Measurements from ENCODE around the gene ADAMTSL3. TPM values are rescaled to one million over a fixed set of nuclear protein-coding genes. Genes with fewer than 3 reads are reported as not detected.

The ADAMTSL3 gene
- total and polyA plus RNA-seq, 2 of the 8 experiments (the other 6 are each of a cell fraction or from before 2014, with no cell fraction given): 0.35 to 1.4 TPM

- H2BK20ac ChIP-seq (ENCODE audit: low read length): no peak overlapping the region
- H3K4me2 ChIP-seq (ENCODE audit: insufficient read depth in 1 of 2, low read depth in 2 of 2, low read length in 2 of 2): no peak overlapping the region
- no peaks in the 10 kb centered on the region for H3K36me3 ChIP-seq (ENCODE audit: control insufficient read depth in 2 of 4, insufficient read depth in 4 of 4, low read length in 3 of 4)
- H4K91ac ChIP-seq (replicated peaks; ENCODE audit: insufficient read length, low read length): no peak overlapping the region
- no peak overlapping the region for H4K8ac ChIP-seq (ENCODE audit: extremely low read depth, insufficient read depth, low read length)
- H3K27ac ChIP-seq (ENCODE audit: low read depth, low read length): no peak overlapping the region
- ChIA-PET CTCF (ENCODE audit: partially characterized antibody) (interaction anchor here (1.2 kb wide), 1 partner anchor 9 kb away, joined by 3 read pairs; no protein-coding TSS in a partner anchor), POLR2A (ENCODE audit: partially characterized antibody) (interaction anchor here (0.8 kb wide), 1 partner anchor 20 kb away, joined by 3 read pairs; no protein-coding TSS in a partner anchor)
- H3K4ac ChIP-seq (replicated peaks; ENCODE audit: insufficient read length, low read depth, low read length): no peak overlapping the region
- WGBS, 2 experiments (ENCODE audit: extremely low coverage in 1 of 2, insufficient coverage in 1 of 2, insufficient read length in 1 of 2, insufficient replicate concordance in 2 of 2, low coverage in 1 of 2, low lambda C conversion rate in 2 of 2, missing lambda C conversion rate in 1 of 2): 97% methylated on average over 2 of the region's 2 CpGs; no CpG with 5 or more reads in 1 of the 2 experiments
- H3K4me1 ChIP-seq (replicated peaks in 1 of 4; ENCODE audit: control insufficient read depth in 3 of 4, insufficient read depth in 4 of 4, low read length in 3 of 4): no peaks in the 10 kb centered on the region
- no peak overlapping the region for H4K5ac ChIP-seq (ENCODE audit: insufficient read length, low read depth, low read length)
- H3K23me2 ChIP-seq (ENCODE audit: low read depth, low read length): no peaks in the 10 kb centered on the region
- no peak overlapping the region for H3K4me3 ChIP-seq (ENCODE audit: extremely low read depth in 1 of 4, insufficient read depth in 2 of 4, low read depth in 3 of 4, low read length in 4 of 4)
- no peak overlapping the region for H3K14ac ChIP-seq (ENCODE audit: insufficient read length)
- H3K23ac ChIP-seq (ENCODE audit: insufficient read length): no peak overlapping the region
- H3K79me2 ChIP-seq (ENCODE audit: control insufficient read depth in 1 of 2, insufficient read depth in 2 of 2, low read length in 2 of 2): no peaks in the 10 kb centered on the region
- no peak overlapping the region for H2AFZ ChIP-seq (ENCODE audit: low read length)
- H3K79me1 ChIP-seq (ENCODE audit: low read depth, low read length): no peaks in the 10 kb centered on the region
- FAIRE-seq (no peak), DNase-seq (ENCODE audit: low read depth in 1 of 2, low spot score in 2 of 2) (no peak)
- H2BK12ac ChIP-seq (ENCODE audit: low read depth, low read length): no peak overlapping the region
- no peak overlapping the region for H2BK120ac ChIP-seq (replicated peaks; ENCODE audit: low read depth, low read length)
- H2AK5ac ChIP-seq (ENCODE audit: low read depth, low read length): no peak overlapping the region
- H2BK15ac ChIP-seq (ENCODE audit: low read length): no peak overlapping the region
- H2BK5ac ChIP-seq (ENCODE audit: low read depth, low read length): no peak overlapping the region
- no peaks in the 10 kb centered on the region for H4K20me1 ChIP-seq (replicated peaks in 1 of 2; ENCODE audit: control insufficient read depth in 1 of 2, insufficient read depth in 2 of 2, low read length in 2 of 2)
- no peak overlapping the region for H3K9ac ChIP-seq (replicated peaks in 1 of 4; ENCODE audit: extremely low read depth in 1 of 4, low read depth in 3 of 4, low read length in 3 of 4)
- no peaks in the 10 kb centered on the region for H3K9me3 ChIP-seq (ENCODE audit: insufficient read depth in 2 of 2, low read depth in 1 of 2, low read length in 1 of 2)
- no peak overlapping the region for H3K18ac ChIP-seq (ENCODE audit: extremely low read depth, low read length)
- H3K56ac ChIP-seq (replicated peaks; ENCODE audit: insufficient read length, low read depth, low read length): no peak overlapping the region
- H3K27me3 ChIP-seq (replicated peaks in 1 of 4; ENCODE audit: control insufficient read depth in 3 of 4, extremely low read depth in 1 of 4, insufficient read depth in 3 of 4, low read length in 3 of 4): no peaks in the 10 kb centered on the region
- TF ChIP-seq CTCF (IDR thresholded peaks at IDR 0.05; ENCODE audit: control extremely low read depth in 1 of 3, insufficient read depth in 1 of 3, low read depth in 1 of 3, low read length in 3 of 3) (no peak), SRF (IDR thresholded peaks at IDR 0.05; ENCODE audit: low read depth, low read length) (no peak), CHD2 (IDR thresholded peaks at IDR 0.05; ENCODE audit: low read length) (no peak), POLR2AphosphoS5 (IDR thresholded peaks at IDR 0.05; ENCODE audit: low read depth, low read length) (no peak), SIN3A (conservative IDR thresholded peaks at IDR 0.05 in 1 of 2, IDR thresholded peaks at IDR 0.05 in 1 of 2; ENCODE audit: low read depth in 1 of 2, low read length in 2 of 2) (no peak), HDAC2 (IDR thresholded peaks at IDR 0.05; ENCODE audit: borderline replicate concordance in 1 of 2, low read depth in 2 of 2, low read length in 2 of 2) (no peak), RXRA (IDR thresholded peaks at IDR 0.05; ENCODE audit: insufficient read depth, low read depth, low read length) (no peak), JUN (IDR thresholded peaks at IDR 0.05; ENCODE audit: low read depth, low read length) (no peak), GTF2F1 (IDR thresholded peaks at IDR 0.05; ENCODE audit: borderline replicate concordance, low read depth, low read length) (no peak), YY1 (IDR thresholded peaks at IDR 0.05; ENCODE audit: low read depth, low read length) (no peak)
Observed at GRCh38 chr15:83880529-83880928, 226.6 kb downstream of the ADAMTSL3 start.
